CD4-positive, alpha-beta T cell treated with Interleukin-6 for 4 hours (primary cell): Measurements from ENCODE around the gene BABAM1.
A peak's percentile ranks its signal among the peaks of the same experiment; 100 is the strongest.

Source experiments
- DNase-seq: peaks from one replicate; pipeline ENCODE4 v3.0.0-alpha.2; 2020; ENCODE audit warnings: mixed read lengths

Gene BABAM1

GRCh38 chr19:17325133-17325532 lies 57.9 kb downstream of the BABAM1 start:
- DNase-seq, result no peak

GRCh38 chr19:17325881-17326594 lies 58.8 kb downstream of the BABAM1 start:
- DNase-seq, result no peak

GRCh38 chr19:17326595-17326966 lies 59.3 kb downstream of the BABAM1 start:
- no peak for DNase-seq

- no peak for DNase-seq
These were observed 59.9 kb downstream of the BABAM1 start for GRCh38 chr19:17327068-17327653.

GRCh38 chr19:17327654-17328516 lies 60.6 kb downstream of the BABAM1 start:
- DNase-seq, result peak; percentile 82
